Esophagus muscularis mucosa (tissue), 4 donors: Measurements from ENCODE around the gene KCNH4. TPM values are rescaled to one million over a fixed set of nuclear protein-coding genes. Genes with fewer than 3 reads are reported as not detected.

ENCODE experiments used
- DNase-seq: peaks from one replicate; pipeline ENCODE4 v3.0.0-alpha.2; 2017; ENCODE audit errors: extremely low spot score
- H3K27ac ChIP-seq, 4 donors: fragments of 200-600 bp; sonication (generic); replicated peaks in 1 of 4; 1 replicate in 3 of 4; 2 replicates in 1 of 4; pipeline ENCODE4 v1.5.1; 2016 to 2019; ENCODE audit warnings: mild to moderate bottlenecking in 1 of 4
- H3K27me3 ChIP-seq, 4 donors: fragments of 200-600 bp; sonication (generic); one replicate each; pipeline versions ENCODE4 v1.5.1 to v1.6.0; 2016 to 2019
- H3K36me3 ChIP-seq, 4 donors: fragments of 200-600 bp; sonication (generic); one replicate each; pipeline ENCODE4 v1.5.1; 2016 to 2019
- H3K4me1 ChIP-seq, 4 donors: fragments of 200-600 bp; sonication (generic); one replicate each; pipeline ENCODE4 v1.5.1; 2016 to 2019
- H3K4me3 ChIP-seq, 4 donors: fragments of 200-600 bp; sonication (generic); 1 replicate in 2 of 4; 2 replicates in 2 of 4; pipeline ENCODE4 v1.5.1; 2016 to 2019; ENCODE audit warnings: mild to moderate bottlenecking in 4 of 4, moderate library complexity in 1 of 4
- H3K9me3 ChIP-seq, 4 donors: fragments of 200-600 bp; sonication (generic); 1 replicate in 3 of 4; 2 replicates in 1 of 4; pipeline ENCODE4 v1.5.1; 2016 to 2019
- CTCF ChIP-seq, 3 experiments: fragments of 200-600 bp in 2 of 3; fragments of 450-650 bp in 1 of 3; sonication (generic) in 2 of 3; IDR thresholded peaks; one replicate each; pipeline ENCODE4 v1.5.1; 2017 to 2019; ENCODE audit warnings: antibody characterized with exemption in 3 of 3, mild to moderate bottlenecking in 2 of 3, moderate library complexity in 1 of 3
- EP300 ChIP-seq: sonication (generic); formaldehyde crosslinking; IDR thresholded peaks from one replicate; pipeline ENCODE4 v1.6.1; 2017; ENCODE audit warnings: antibody characterized with exemption
- POLR2A ChIP-seq: fragments of 450-650 bp; IDR thresholded peaks from one replicate; pipeline ENCODE4 v1.6.1; 2017; ENCODE audit warnings: antibody characterized with exemption, moderate library complexity, mild to moderate bottlenecking, low read depth
- POLR2AphosphoS5 ChIP-seq, 2 donors: sonication (generic); formaldehyde crosslinking; IDR thresholded peaks; one replicate each; pipeline ENCODE4 v1.6.1; 2017; ENCODE audit warnings: antibody characterized with exemption in 2 of 2
- WGBS: methylation state at CpG from one replicate; pipeline ENCODE4 v1.1.5; 2018; 5-methylcytosine and 5-hydroxymethylcytosine counted together
- intact Hi-C: fragments of 100-400 bp; cut with DNase I; formaldehyde crosslinking; loops from one replicate; pipeline ENCODE4 v1.15.1; 2023
- total RNA-seq, 4 donors: library from RNA; depleted of rRNA; stranded (reverse); fragments of >200 nt; gene quantifications; one replicate each; pipeline versions ENCODE4 v1.1.0 to v1.2.1, GENCODE V29; 2016

KCNH4 gene
- total RNA-seq, 4 donors from 2014 or later: 0.17 to 0.42 (median 0.26) TPM

DNA sequence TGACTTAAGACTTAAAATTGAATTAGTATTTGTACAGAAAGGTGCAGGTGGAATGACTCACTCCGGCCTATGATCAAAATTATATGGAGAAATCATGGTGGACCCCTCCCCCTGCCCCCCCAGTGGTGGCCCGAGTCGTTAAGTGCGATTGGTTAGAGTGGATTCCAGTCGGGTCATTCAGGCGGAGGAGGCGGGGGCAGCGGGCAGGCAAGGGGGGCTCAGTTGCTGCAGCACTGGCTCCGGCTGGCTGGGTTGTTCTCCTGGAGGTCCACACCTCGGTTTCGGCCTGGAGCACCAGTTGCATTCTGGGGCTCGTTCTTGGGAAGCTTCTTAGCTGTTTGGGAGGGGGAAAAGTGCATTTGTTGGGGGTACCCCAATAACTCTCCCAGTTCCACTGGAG, 55.4 kb downstream of the KCNH4 start:
- H3K27me3 ChIP-seq: no peaks in the 10 kb centered on the region
- 78% methylated on average over 12 of the region's 12 CpGs for WGBS
- H3K4me3 ChIP-seq: no peak overlapping the region
- DNase-seq: no peak
- peaks cover 53 to 60% (median 58%) of the 10 kb centered on the region in 4 donors for H3K36me3 ChIP-seq
- peaks cover 39 to 51% (median 42%) of the 10 kb centered on the region in 4 donors for H3K4me1 ChIP-seq
- H3K9me3 ChIP-seq: no peaks in the 10 kb centered on the region
- TF ChIP-seq POLR2AphosphoS5 (IDR thresholded peaks at IDR 0.05): no peak
- TF ChIP-seq CTCF (IDR thresholded peaks at IDR 0.05): no peak
- no peak for TF ChIP-seq POLR2A
- TF ChIP-seq EP300: no peak
- H3K27ac ChIP-seq: no peak overlapping the region
- intact Hi-C loops: no loop called here

- H3K27ac ChIP-seq: no peak overlapping the region
- H3K36me3 ChIP-seq: peaks cover 44 to 50% (median 47%) of the 10 kb centered on the region in 4 donors
- peaks cover 35 to 52% (median 41%) of the 10 kb centered on the region in 4 donors for H3K4me1 ChIP-seq
- TF ChIP-seq CTCF (IDR thresholded peaks at IDR 0.05) (no peak), EP300 (no peak), POLR2AphosphoS5 (IDR thresholded peaks at IDR 0.05) (no peak), POLR2A (no peak)
- no peak overlapping the region for H3K4me3 ChIP-seq
- no peaks in the 10 kb centered on the region for H3K27me3 ChIP-seq
- 95% methylated on average over 3 of the region's 3 CpGs for WGBS
- no peaks in the 10 kb centered on the region for H3K9me3 ChIP-seq
- intact Hi-C loops: no loop called here
- no peak for DNase-seq
Observed at GRCh38 chr17:42124256-42124655, 56.7 kb downstream of the KCNH4 start.

DNA sequence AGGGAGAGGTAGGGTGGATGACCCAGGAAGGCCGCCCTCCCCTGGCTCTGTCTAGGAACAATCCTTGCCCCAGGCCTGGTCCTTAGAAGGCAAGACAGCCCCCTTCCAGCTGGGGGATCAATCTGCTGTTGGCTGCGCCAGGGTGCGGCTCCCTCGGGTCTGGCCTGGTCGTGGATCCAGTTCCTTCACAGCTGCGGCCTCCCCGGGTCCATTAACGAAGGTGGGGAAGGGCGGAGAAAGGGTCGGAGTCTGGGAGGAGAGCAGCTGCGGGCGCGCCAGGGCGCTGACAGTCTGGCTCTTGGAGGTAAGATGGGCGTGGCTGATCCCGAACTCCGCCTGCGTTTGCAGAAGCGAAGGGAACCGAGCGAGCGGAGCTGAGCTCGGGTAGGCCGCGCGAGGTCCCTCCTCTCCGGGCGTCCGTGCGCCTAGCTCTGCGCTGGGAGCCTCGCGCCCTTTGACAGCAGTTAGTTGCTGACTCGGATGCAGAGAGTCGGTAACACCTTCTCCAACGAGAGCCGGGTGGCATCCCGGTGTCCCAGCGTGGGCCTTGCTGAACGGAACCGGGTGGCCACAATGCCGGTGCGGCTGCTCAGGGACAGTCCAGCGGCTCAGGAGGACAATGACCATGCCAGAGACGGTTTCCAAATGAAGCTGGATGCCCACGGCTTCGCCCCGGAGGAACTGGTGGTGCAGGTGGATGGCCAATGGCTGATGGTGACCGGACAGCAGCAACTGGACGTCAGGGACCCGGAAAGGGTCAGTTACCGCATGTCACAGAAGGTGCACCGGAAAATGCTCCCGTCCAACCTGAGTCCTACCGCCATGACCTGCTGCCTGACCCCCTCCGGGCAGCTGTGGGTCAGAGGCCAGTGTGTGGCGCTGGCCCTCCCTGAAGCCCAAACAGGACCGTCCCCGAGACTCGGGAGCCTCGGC, 58.3 kb downstream of the KCNH4 start, which contains the start of gene HSPB9:
TSS of gene HSPB9 (plus strand) at position 434 of the 933 bp plus-strand sequence. CDS start at position 481, 47 bp downstream.
- TF ChIP-seq CTCF (IDR thresholded peaks at IDR 0.05): no peak
- no peak for TF ChIP-seq POLR2AphosphoS5 (IDR thresholded peaks at IDR 0.05)
- Histone ChIP-seq H3K9me3 (no peaks in the 10 kb centered on the region), H3K27me3 (no peaks in the 10 kb centered on the region), H3K36me3 (peaks cover 28 to 50% (median 41%) of the 10 kb centered on the region in 4 donors), H3K27ac (peak within 1 kb of the TSS; percentile 15 to 53 (median 37)), H3K4me3 (peak within 1 kb of the TSS; percentile 35 to 83 (median 72)), H3K4me1 (peaks cover 23 to 42% (median 36%) of the 10 kb centered on the region in 4 donors)
- 77% methylated on average over 24 of the region's 61 CpGs for WGBS
- intact Hi-C loops: no loop called here
- DNase-seq: no peak

DNA sequence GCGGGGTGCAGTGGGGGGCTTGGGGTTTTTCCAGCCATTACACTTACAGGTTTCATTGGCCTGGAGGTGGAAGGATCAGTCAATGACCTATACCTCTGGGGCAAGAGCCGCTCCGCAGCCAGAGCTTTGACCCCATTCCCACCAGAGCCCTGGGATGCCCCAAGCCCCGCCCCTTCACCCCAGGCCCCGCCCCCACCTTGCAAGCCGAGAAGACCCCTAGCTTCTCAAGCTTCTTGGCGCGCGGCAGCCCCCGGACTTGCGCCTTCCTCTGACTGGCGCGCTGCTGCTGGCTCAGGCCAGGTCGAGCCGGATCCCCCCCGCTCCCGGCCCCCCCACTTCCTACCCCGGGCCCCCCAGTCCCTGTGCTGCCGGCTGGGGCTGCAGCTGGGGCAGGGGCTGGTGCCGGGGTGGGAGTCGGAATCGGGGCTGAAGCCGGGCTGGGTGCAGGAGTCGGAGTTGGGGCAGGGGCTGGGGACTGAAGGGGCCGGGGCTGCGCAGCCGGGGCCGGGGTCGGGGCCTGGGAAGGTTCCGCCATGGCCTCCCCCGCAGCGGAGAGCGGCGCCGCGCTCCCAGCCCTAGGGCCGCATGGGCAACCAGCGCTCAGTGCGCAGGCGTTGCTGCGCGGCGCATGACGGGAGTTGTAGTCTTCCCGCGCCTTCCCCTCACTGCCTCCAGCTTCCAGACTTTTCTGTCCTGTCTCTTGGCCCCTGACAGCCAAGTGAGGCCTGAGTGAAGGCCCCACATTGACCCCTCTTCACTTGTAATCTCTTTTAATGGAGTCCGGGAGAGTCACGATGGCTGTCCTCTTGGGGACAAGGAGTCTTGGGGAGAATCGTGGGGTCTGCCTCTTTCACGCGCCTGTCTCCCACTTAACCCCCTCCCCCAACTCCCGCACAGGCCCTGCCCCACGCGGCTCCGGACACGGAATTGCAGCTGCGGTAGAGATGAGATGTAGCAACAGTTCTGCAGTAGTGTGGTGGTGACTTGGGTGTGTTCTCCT, 59.9 kb downstream of the KCNH4 start, which contains the start of gene KAT2A:
TSS of gene KAT2A (minus strand) at position 598 of the 1,000 bp plus-strand sequence. CDS start at position 535, 63 bp downstream.
- intact Hi-C loops: no loop called here
- H3K36me3 ChIP-seq: peaks cover 12 to 47% (median 33%) of the 10 kb centered on the region in 4 donors
- WGBS: 11% methylated on average over 26 of the region's 57 CpGs
- no peak for DNase-seq
- no peaks in the 10 kb centered on the region for H3K9me3 ChIP-seq
- peak; percentile 84 to 92 for TF ChIP-seq POLR2AphosphoS5 (IDR thresholded peaks at IDR 0.05)
- TF ChIP-seq EP300: no peak
- no peak for TF ChIP-seq CTCF (IDR thresholded peaks at IDR 0.05)
- TF ChIP-seq POLR2A: no peak
- H3K4me3 ChIP-seq: peak within 1 kb of the TSS; percentile 68 to 89 (median 80)
- H3K4me1 ChIP-seq: peaks cover 23 to 52% (median 41%) of the 10 kb centered on the region in 4 donors
- peak within 1 kb of the TSS; percentile 52 to 63 (median 56) for H3K27ac ChIP-seq
- H3K27me3 ChIP-seq: no peaks in the 10 kb centered on the region
